GM12878 (cell line): ENCODE results near the gene CACNG5. TPM values are rescaled to one million over a fixed set of nuclear protein-coding genes. Genes with fewer than 3 reads are reported as not detected.

Experiments
- ATAC-seq: fragments of 200-7000 bp; cut with Tn5 transposase; 3 replicates; pipeline ENCODE4 v1.9.1; 2020; ENCODE audit warnings: mild to moderate bottlenecking, moderate library complexity
- BruUV-seq: library from RNA; stranded (reverse); fragments of 400-500 nt; replicated peaks from 2 replicates; lab custom pipeline; 2021; lab: Mats Ljungman, UMichigan
- CTCF ChIA-PET: fragments of 300-600 bp; sonication (Branson Sonifier 250); formaldehyde crosslinking; extraction: SDS; loops from one replicate; lab custom pipeline; 2021; ENCODE audit warnings: inconsistent platforms; lab: Yijun Ruan, JAX
- POLR2A ChIA-PET: fragments of 350-600 bp; formaldehyde crosslinking; extraction: SDS; loops from one replicate; lab custom pipeline; 2021; ENCODE audit warnings: inconsistent platforms; lab: Charles Lee
- RAD21 ChIA-PET: fragments of 300-600 bp; sonication (Branson Sonifier 250); formaldehyde crosslinking; loops from one replicate; lab custom pipeline; 2023; ENCODE audit warnings: antibody characterized with exemption; ENCODE audit not compliant: unreplicated experiment; lab: Charles Lee
- SMC1A ChIA-PET: fragments of 300-600 bp; sonication (Branson Sonifier 250); formaldehyde crosslinking; loops from one replicate; lab custom pipeline; 2023; ENCODE audit not compliant: unreplicated experiment, uncharacterized antibody; lab: Charles Lee
- DNase-seq: peaks from one replicate; pipeline ENCODE4 v3.0.0-alpha.2; 2011; ENCODE audit warnings: low read depth, low spot score
- FAIRE-seq: peaks from 3 replicates; lab custom pipeline; 2011; peaks lifted over from hg19 to GRCh38; lab: Jason Lieb, UNC
- H2AFZ ChIP-seq: 2 replicates; pipeline ENCODE4 v1.6.0; 2011; ENCODE audit warnings: low read depth, low read length, control low read depth; ENCODE audit not compliant: control insufficient read depth
- H3K27ac ChIP-seq: 2 replicates; pipeline ENCODE4 v1.5.1; 2011; ENCODE audit warnings: control low read depth; ENCODE audit not compliant: control insufficient read depth, insufficient read depth
- H3K27me3 ChIP-seq, 2 experiments: replicated peaks in 1 of 2; 2 replicates each; pipeline versions ENCODE4 v1.6.0 to v1.6.1; 2011; ENCODE audit warnings: low read length in 1 of 2; ENCODE audit not compliant: control insufficient read depth in 2 of 2, insufficient read depth in 2 of 2
- H3K36me3 ChIP-seq, 2 experiments: 2 replicates each; pipeline ENCODE4 v1.5.1; 2011; ENCODE audit warnings: low read length in 1 of 2; ENCODE audit not compliant: control insufficient read depth in 2 of 2, insufficient read depth in 2 of 2
- H3K4me1 ChIP-seq: 2 replicates; pipeline ENCODE4 v1.6.1; 2011; ENCODE audit warnings: mild to moderate bottlenecking, low read length, moderate library complexity, mixed read lengths; ENCODE audit not compliant: control insufficient read depth, insufficient read depth
- H3K4me2 ChIP-seq: 2 replicates; pipeline ENCODE4 v1.6.0; 2011; ENCODE audit warnings: control low read depth; ENCODE audit not compliant: control insufficient read depth, insufficient read depth
- H3K4me3 ChIP-seq: fragments of 200-600 bp; sonication (generic); 2 replicates; pipeline ENCODE4 v1.5.1; 2016
- H3K79me2 ChIP-seq: 2 replicates; pipeline ENCODE4 v1.6.0; 2011; ENCODE audit warnings: low read length; ENCODE audit not compliant: control insufficient read depth, insufficient read depth
- H3K9ac ChIP-seq: 2 replicates; pipeline ENCODE4 v1.8.0; 2011; ENCODE audit warnings: low read length, control low read depth, mixed read lengths; ENCODE audit not compliant: control insufficient read depth, insufficient read depth
- H3K9me3 ChIP-seq: replicated peaks from 3 replicates; pipeline ENCODE4 v1.5.1; 2011; ENCODE audit warnings: mild to moderate bottlenecking, low read length; ENCODE audit not compliant: control insufficient read depth, insufficient read depth
- H4K20me1 ChIP-seq: 2 replicates; pipeline ENCODE4 v1.6.0; 2011; ENCODE audit not compliant: control insufficient read depth, insufficient read depth
- CHD1 ChIP-seq: IDR thresholded peaks from 2 replicates; pipeline ENCODE4 v1.6.1; 2012; ENCODE audit warnings: low read depth, low read length, improper control_type of control experiment
- ETV6 ChIP-seq, 2 experiments: fragments of 450-650 bp in 1 of 2; IDR thresholded peaks in 1 of 2; conservative IDR thresholded peaks in 1 of 2; 2 replicates each; pipeline ENCODE4 v1.6.1; 2014; ENCODE audit warnings: antibody characterized with exemption in 1 of 2, borderline replicate concordance in 1 of 2, low read depth in 1 of 2, mild to moderate bottlenecking in 1 of 2, moderate library complexity in 1 of 2
- HDAC2 ChIP-seq: fragments of 200-600 bp; sonication (generic); IDR thresholded peaks from 2 replicates; pipeline ENCODE4 v1.6.1; 2017
- MXI1 ChIP-seq: fragments of 150-350 bp; IDR thresholded peaks from 2 replicates; pipeline ENCODE4 v1.6.1; 2011; ENCODE audit warnings: low read depth, mild to moderate bottlenecking, inconsistent platforms, low read length, improper control_type of control experiment
- NBN ChIP-seq: fragments of 450-650 bp; IDR thresholded peaks from 2 replicates; pipeline ENCODE4 v1.6.1; 2016
- NFXL1 ChIP-seq: fragments of 450-650 bp; IDR thresholded peaks from 2 replicates; pipeline ENCODE4 v1.6.1; 2017; ENCODE audit warnings: antibody characterized with exemption, mild to moderate bottlenecking, borderline replicate concordance
- ZNF207 ChIP-seq: fragments of 450-650 bp; IDR thresholded peaks from 2 replicates; pipeline ENCODE4 v1.6.1; 2014; ENCODE audit warnings: antibody characterized with exemption, mild to moderate bottlenecking, borderline replicate concordance
- WGBS: methylation state at CpG from one replicate; pipeline ENCODE4 v1.1.6; 2016; ENCODE audit warnings: low lambda C conversion rate; ENCODE audit not compliant: insufficient replicate concordance, insufficient coverage; ENCODE audit errors: missing lambda C conversion rate; 5-methylcytosine and 5-hydroxymethylcytosine counted together
- in situ Hi-C: fragments of 300-500 bp; cut with MboI; formaldehyde crosslinking; loops from 9 replicates; pipeline ENCODE4 v1.14.3; 2018; ENCODE audit warnings: mixed read lengths
- intact Hi-C: fragments of 100-400 bp; cut with micrococcal nuclease; formaldehyde crosslinking; loops from one replicate; pipeline ENCODE4 v1.14.2; 2022; ENCODE audit not compliant: unreplicated experiment
- polyA plus RNA-seq, 11 experiments: library from polyadenylated mRNA; depleted of rRNA in 4 of 11; unstranded in 6 of 11; stranded (reverse) in 5 of 11; fragments of >200 nt; fragmentation: Nextera tagmentation in 4 of 11; fragmentation: Illumina TruSeq in 1 of 11; extraction: Ambion mirVana in 4 of 11; extraction: Trizol in 1 of 11; gene quantifications; 1 replicate in 1 of 11; 2 replicates in 10 of 11; pipeline versions ENCODE4 v1.2.1 to v1.2.3, GENCODE V29; 2011 to 2016; ENCODE audit warnings: inconsistent platforms in 2 of 11, missing spikeins in 2 of 11, low read depth in 1 of 11
- total RNA-seq, 4 experiments: library from RNA; depleted of rRNA in 3 of 4; stranded (reverse); fragments of >200 nt in 3 of 4; fragmentation: Illumina TruSeq in 1 of 4; extraction: Trizol in 1 of 4; gene quantifications; 2 replicates each; pipeline versions ENCODE4 v1.2.1 to v1.2.3, GENCODE V29; 2013 to 2021
- TF ChIP-seq, protein P1 (sequence below): IDR thresholded peaks from 2 replicates; pipeline ENCODE4 v1.6.1; 2012; ENCODE audit warnings: mild to moderate bottlenecking, low read depth, low read length

Gene CACNG5
- total and polyA plus RNA-seq, 10 of the 15 experiments (the other 5 are each of a cell fraction or from before 2014, with no cell fraction given): not detected

DNA sequence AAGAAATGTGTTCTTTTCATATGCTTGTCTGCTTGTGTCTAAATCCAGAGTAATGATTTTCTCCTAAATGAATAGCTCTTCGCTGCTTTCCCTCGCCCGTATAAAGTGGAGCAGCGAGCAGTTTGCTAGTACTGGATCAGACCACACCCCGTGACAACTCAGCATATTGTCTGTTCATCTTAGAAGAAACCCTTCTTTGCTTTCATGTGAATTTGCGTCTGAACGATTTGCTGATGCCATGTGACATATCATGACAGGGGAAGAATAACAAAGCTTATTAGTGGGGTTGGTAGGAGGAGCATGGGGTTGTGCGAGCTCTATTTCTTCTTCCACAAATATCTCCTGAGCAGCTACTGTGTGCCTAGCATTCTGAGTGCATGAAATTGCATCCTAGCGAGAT, 85.5 kb downstream of the CACNG5 start:
- H3K9ac ChIP-seq: no peak overlapping the region
- H3K4me1 ChIP-seq: no peaks in the 10 kb centered on the region
- intact Hi-C loops (no loop called here), in situ Hi-C loops (no loop called here)
- no peaks in the 10 kb centered on the region for H3K36me3 ChIP-seq
- no peaks in the 10 kb centered on the region; a peak in 1 of 4 replicates for H3K27me3 ChIP-seq
- TF ChIP-seq HDAC2: no peak
- no peak for TF ChIP-seq ZNF207
- TF ChIP-seq, protein P1, sequence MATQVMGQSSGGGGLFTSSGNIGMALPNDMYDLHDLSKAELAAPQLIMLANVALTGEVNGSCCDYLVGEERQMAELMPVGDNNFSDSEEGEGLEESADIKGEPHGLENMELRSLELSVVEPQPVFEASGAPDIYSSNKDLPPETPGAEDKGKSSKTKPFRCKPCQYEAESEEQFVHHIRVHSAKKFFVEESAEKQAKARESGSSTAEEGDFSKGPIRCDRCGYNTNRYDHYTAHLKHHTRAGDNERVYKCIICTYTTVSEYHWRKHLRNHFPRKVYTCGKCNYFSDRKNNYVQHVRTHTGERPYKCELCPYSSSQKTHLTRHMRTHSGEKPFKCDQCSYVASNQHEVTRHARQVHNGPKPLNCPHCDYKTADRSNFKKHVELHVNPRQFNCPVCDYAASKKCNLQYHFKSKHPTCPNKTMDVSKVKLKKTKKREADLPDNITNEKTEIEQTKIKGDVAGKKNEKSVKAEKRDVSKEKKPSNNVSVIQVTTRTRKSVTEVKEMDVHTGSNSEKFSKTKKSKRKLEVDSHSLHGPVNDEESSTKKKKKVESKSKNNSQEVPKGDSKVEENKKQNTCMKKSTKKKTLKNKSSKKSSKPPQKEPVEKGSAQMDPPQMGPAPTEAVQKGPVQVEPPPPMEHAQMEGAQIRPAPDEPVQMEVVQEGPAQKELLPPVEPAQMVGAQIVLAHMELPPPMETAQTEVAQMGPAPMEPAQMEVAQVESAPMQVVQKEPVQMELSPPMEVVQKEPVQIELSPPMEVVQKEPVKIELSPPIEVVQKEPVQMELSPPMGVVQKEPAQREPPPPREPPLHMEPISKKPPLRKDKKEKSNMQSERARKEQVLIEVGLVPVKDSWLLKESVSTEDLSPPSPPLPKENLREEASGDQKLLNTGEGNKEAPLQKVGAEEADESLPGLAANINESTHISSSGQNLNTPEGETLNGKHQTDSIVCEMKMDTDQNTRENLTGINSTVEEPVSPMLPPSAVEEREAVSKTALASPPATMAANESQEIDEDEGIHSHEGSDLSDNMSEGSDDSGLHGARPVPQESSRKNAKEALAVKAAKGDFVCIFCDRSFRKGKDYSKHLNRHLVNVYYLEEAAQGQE: no peak
- no peak for TF ChIP-seq ETV6 (conservative IDR thresholded peaks at IDR 0.05 in 1 of 2, IDR thresholded peaks at IDR 0.05 in 1 of 2; ENCODE audit: borderline replicate concordance in 1 of 2, low read depth in 1 of 2)
- no peak for TF ChIP-seq NBN
- TF ChIP-seq CHD1: no peak
- TF ChIP-seq MXI1: no peak
- no peak for TF ChIP-seq NFXL1
- H3K4me2 ChIP-seq: no peak overlapping the region
- POLR2A ChIA-PET: no interaction called here
- SMC1A ChIA-PET: no interaction called here
- CTCF ChIA-PET: interaction anchor here (1.2 kb wide), 1 partner anchor 162 kb away, joined by 3 read pairs; no protein-coding TSS in a partner anchor
- FAIRE-seq: no peak
- no peaks in the 10 kb centered on the region for H3K9me3 ChIP-seq
- no peak for ATAC-seq
- RAD21 ChIA-PET: no interaction called here
- no peaks in the 10 kb centered on the region for H3K79me2 ChIP-seq
- no peak overlapping the region for H3K27ac ChIP-seq
- no peak overlapping the region for H3K4me3 ChIP-seq
- 36% methylated on average over 9 of the region's 9 CpGs for WGBS
- no peaks in the 10 kb centered on the region for H4K20me1 ChIP-seq
- DNase-seq: no peak
- H2AFZ ChIP-seq: no peak overlapping the region
- BruUV-seq: no TSS peak
